ENCODE results near the gene LUZP1.
A peak's percentile ranks its signal among the peaks of the same experiment; 100 is the strongest.

The LUZP1 gene

DNA sequence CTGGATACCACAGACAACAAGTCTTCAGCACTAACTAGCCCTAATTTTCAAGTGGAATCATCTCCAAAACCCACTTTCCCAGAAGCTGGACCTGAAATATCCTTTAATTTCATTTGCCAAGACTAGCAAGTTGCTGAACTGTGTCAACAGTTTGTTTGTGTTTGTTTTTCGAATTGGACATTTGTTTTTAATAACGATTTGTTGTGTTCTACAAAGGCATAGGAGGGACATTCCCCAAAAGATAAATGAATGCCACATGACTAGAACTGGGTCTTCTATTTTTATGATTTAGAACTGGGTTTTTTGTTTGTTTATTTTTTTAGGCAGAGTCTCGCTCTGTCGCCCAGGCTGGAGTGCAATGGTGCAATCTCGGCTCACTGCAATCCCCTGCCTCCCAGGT is 17.9 kb downstream of the LUZP1 start:
- no peak for DNase-seq

- DNase-seq = no peak
These were observed 18.5 kb downstream of the LUZP1 start for GRCh38 chr1:23150125-23150524.

DNA sequence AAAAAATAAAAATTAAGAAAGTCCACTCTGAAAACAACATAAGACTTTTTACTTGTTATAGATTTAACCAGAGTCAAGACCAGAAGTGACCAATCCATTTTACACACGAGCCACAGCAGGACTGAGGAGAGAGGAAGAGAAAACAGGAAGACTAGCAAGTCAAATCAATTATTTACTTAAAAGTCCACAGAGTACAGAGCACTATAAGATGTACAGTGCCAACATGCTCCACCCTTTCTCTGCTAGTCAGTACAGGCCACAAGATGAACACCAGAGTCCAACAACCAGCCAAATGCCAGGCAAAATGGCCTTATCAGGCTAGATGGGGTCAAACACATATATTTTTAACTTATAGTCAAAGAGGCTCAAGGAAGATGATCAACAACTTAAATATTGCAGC is 19.5 kb downstream of the LUZP1 start:
- DNase-seq = no peak

DNA sequence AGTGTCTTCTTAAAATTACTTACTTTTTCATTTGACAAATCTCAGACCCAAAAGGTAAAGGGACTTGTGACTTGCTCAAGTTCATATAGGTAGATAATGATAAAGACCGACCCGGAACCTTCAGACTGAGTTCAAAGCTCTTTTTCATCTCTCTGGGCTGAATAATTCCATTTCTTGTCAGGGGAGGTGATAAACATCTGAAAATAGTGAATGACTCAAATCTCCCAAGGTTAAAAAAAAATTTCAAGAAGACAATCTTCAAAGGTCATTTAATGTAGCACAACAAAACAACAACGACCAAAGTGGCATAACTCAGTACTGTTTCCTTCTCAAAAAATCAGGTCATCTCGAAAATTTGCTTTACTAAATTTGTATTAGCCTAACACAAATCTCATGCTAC is 20.6 kb downstream of the LUZP1 start:
- DNase-seq = no peak

- DNase-seq = no peak
These were observed 27.6 kb downstream of the LUZP1 start for GRCh38 chr1:23140940-23141596.

GRCh38 chr1:23135268-23135667 is 33.4 kb downstream of the LUZP1 start:
- DNase-seq = no peak

DNA sequence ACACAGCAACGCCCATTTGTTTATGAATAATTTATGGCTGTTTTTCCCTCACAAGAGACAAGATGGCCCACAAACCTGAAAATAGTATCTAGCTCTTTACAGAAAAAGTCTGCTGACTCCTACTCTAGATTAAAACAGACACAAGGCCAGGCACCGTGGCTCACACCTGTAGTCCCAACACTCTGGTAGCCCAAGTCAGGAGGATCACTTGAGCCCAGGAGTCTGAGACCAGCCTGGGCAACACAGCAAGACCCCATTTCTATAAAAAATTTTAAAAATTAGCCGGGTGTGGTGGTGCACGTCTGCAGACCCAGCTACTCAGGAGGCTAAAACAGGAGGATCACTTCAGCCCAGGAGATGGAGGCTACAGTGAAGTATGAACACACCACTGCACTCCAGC is 34.6 kb downstream of the LUZP1 start:
- DNase-seq = no peak

GRCh38 chr1:23133587-23133986 is 35.1 kb downstream of the LUZP1 start:
- no peak for DNase-seq

- DNase-seq = no peak
These were observed 36.6 kb downstream of the LUZP1 start for GRCh38 chr1:23132033-23132432.

- no peak for DNase-seq
These were observed 38.8 kb downstream of the LUZP1 start for GRCh38 chr1:23129846-23130245.

GRCh38 chr1:23126801-23127200 is 41.9 kb downstream of the LUZP1 start:
- DNase-seq = no peak

GRCh38 chr1:23126200-23126599 is 42.5 kb downstream of the LUZP1 start:
- no peak for DNase-seq

GRCh38 chr1:23125489-23125888 is 43.2 kb downstream of the LUZP1 start:
- no peak for DNase-seq

- no peak for DNase-seq
These were observed 44.2 kb downstream of the LUZP1 start for GRCh38 chr1:23124259-23125026.

DNA sequence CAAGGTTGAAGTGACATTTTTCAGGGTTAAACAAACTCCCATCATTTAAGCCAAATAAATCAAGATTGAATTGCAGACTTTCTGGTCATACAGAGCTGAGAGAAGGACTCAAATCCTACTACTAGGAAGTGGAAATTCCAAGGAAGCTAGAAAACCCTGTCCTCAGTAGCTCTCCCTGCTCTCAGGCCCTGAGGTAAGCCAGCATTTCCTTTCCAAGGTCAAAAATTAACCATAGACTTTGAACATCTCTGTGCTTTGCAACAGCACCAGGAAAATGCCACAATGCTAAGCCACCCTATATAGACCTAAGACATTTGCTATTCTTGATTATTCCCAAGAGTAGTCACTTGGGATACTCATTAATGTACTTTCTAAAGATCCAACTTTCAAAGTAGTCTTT is 45.1 kb downstream of the LUZP1 start:
- no peak for DNase-seq

DNA sequence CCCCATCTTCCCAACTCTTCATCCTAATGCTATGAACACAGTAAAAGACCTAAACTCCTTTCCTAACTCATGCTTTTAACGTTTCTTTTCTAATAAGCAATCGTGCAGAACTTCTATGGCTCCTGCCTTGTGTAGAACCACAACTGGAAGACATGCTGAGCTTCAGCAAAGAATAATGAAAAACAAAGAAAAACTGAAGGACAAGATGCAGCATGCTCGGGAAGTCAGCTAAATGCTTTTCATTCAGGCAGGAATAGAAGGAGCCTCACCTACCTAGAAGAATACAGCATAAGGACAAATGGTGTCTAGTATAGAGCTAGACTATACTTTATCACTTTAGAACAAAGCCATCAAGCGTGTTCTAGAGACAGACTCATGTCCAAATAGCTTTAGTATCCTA is 45.9 kb downstream of the LUZP1 start:
- no peak for DNase-seq

- peak; percentile 78 for DNase-seq
These were observed 46.5 kb downstream of the LUZP1 start for GRCh38 chr1:23122023-23122748.

- DNase-seq = no peak
These were observed 48.3 kb downstream of the LUZP1 start for GRCh38 chr1:23120383-23120782.

DNA sequence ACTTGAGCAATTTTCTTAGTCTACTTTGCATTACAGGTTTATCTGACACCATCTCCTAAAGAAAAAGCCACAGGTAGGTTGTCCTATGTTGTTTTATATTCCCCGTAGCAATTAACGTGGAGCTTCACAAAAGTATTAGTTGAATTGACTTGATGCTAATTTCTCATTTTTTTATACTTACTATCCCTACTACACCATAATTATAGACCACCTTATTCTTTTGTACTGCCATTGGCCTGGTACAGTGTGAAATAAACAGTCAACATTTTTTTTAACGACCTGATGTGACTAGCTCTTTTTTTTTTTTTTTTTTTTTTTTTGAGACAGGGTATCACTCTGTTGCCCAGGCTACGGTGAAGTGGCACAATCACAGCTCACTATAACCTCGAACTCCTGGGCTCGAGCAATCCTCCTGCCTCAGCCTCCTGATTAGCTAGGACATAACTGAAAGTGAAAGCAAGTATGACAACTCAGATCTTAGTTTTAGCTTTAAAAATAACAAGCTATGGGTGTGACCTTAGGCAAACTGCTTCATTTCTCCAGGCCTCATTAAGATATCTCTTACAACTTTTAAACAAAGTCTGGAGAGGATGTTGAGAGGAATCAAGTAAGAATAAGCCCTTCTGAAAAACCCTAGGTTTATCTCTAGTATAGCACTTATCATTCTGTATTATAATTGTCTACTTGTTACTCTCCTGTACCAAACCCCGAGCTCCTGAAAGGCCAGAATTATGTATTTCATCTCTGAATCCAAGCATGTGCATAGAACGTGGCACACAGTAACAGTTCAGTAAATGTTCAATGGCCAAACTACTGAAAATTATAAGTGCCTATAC is 49.5 kb downstream of the LUZP1 start:
- DNase-seq = no peak

- no peak for DNase-seq
These were observed 50.2 kb downstream of the LUZP1 start for GRCh38 chr1:23118407-23118806.

- DNase-seq = no peak
These were observed 51.5 kb downstream of the LUZP1 start for GRCh38 chr1:23116921-23117699.

- DNase-seq = no peak
These were observed 52.3 kb downstream of the LUZP1 start for GRCh38 chr1:23116216-23116836.
